Hippocampal formation (tissue), 2 donors: ENCODE data around the gene HDAC2.
"Not testable (repeated sequence)": the region's sequence is repeated elsewhere in the genome, so short reads cannot be mapped to it uniquely, and the experiment has no call there.

ENCODE experiments used
- DNase-seq, 2 donors: peaks; one replicate each; lab custom pipeline; 2025; lab: John Stamatoyannopoulos, UW

The HDAC2 gene

DNA sequence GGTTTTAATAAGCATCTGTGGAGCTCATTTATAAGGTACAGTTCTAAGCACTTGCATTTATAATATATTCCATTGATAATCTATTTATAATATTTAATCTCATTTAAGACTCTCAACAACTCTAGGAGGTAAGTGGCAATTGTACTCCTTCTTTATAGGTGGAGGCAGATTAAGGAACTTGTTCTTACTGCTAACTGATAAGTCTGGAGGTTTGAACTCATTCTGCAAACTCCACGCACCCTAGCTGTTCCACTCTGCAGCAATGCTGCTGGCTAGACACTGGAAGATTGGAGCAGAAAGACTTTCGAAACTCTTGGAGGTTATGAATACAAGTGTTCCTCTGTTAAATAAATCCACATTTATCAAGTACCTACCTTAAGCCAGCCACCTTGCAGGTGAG lies 793 bp upstream of the HDAC2 start:
- DNase-seq: peak in 1 of 2 donors; percentile 38

GRCh38 chr6:113969888-113970804 lies 802 bp downstream of the HDAC2 start:
- peak; percentile 15 to 16 for DNase-seq

DNA sequence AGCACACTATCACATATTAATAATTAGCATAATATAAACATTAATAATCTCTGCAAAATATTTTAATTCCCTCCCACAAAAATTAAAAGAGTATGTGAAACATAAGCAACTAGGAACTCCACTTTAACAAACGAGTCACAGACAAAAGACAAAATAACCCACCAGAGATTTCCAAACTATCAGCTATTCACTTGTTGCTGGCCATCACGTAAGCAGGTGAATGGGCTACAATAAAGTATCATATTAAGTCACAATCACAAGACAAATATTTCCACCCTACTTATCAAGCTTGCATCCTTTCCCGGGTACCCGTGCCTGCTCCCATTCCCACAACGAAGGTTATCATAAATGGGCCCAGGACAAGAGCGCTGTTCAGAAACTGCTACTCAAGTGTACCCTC lies 2.5 kb downstream of the HDAC2 start:
- DNase-seq: no peak

- no peak for DNase-seq
Measured at GRCh38 chr6:113967777-113968176, 3.2 kb downstream of the HDAC2 start.

- DNase-seq: no peak
Measured at GRCh38 chr6:113960795-113961194, 10.2 kb downstream of the HDAC2 start.

GRCh38 chr6:113959235-113959634 lies 11.7 kb downstream of the HDAC2 start:
- no peak for DNase-seq

DNA sequence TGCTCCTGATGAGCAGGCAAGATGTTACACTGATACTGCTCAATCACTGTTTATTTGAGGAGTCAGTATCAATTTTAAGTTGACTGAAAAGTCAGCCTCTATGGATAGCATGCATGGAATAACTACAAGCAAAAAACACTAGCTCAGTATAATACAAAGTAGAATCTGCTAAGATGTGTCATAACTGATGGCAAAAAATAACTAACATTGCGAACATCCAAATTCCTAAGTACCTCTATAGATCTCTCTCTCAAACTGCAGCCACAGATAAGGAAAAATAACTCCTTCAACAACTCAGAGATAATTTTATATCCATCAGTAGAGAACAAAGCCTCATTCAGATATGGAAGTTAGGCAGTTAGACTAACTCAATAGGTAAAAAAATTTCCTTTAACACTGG lies 16.3 kb downstream of the HDAC2 start:
- no peak for DNase-seq

GRCh38 chr6:113953346-113953745 lies 17.6 kb downstream of the HDAC2 start:
- DNase-seq: no peak

- DNase-seq: no peak
Measured at GRCh38 chr6:113949499-113949898, 21.4 kb downstream of the HDAC2 start.

- no peak for DNase-seq
Measured at GRCh38 chr6:113944701-113945100, 26.2 kb downstream of the HDAC2 start.

GRCh38 chr6:113939825-113940224 lies 31.1 kb downstream of the HDAC2 start:
- no peak for DNase-seq

- peak in 1 of 2 donors; percentile 61 for DNase-seq
Measured at GRCh38 chr6:113936093-113936934, 34.6 kb downstream of the HDAC2 start.

DNA sequence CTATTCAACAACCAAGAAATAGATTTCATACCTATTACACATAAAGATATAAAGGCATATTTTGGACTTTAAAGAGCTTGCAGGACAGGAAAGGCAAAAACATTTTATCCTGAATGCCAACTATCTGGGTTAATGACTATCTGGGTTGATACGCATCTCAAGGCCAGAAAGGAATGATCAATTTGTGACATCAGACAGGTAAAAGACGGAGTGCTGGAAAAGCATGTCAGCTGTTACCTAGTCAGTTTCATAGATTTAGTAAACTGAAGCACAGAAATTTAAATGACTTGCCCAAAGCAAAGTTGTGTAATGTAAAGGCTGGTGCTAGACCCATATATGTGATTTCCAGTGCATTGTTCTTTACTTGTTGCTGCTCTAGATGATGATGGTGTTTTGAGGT lies 36.8 kb downstream of the HDAC2 start:
- DNase-seq: no peak

GRCh38 chr6:113931907-113932306 lies 39.0 kb downstream of the HDAC2 start:
- not testable (repeated sequence) for DNase-seq

DNA sequence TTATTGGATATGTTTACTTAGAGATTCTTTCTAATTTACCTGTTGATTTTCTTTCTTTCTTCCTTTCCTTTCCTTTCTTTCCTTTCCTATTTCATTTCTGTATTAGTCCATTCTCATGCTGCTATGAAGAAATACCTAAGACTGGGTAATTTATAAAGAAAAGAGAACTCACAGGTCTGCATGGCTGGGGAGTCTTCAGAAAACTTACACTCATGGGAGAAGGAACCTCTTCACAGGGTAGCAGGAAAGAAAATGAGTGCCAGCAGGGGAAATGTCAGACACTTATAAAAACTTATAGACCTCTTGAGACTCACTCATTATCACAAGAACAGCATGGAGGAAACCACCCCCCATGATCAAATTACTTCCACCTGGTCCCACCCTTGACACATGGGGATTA lies 40.8 kb downstream of the HDAC2 start:
- no peak for DNase-seq

GRCh38 chr6:113927001-113927400 lies 43.9 kb downstream of the HDAC2 start:
- DNase-seq: no peak

- no peak for DNase-seq
Measured at GRCh38 chr6:113925378-113925777, 45.6 kb downstream of the HDAC2 start.

- DNase-seq: no peak
Measured at GRCh38 chr6:113924312-113924723, 46.6 kb downstream of the HDAC2 start.

- no peak for DNase-seq
Measured at GRCh38 chr6:113923526-113923925, 47.4 kb downstream of the HDAC2 start.

DNA sequence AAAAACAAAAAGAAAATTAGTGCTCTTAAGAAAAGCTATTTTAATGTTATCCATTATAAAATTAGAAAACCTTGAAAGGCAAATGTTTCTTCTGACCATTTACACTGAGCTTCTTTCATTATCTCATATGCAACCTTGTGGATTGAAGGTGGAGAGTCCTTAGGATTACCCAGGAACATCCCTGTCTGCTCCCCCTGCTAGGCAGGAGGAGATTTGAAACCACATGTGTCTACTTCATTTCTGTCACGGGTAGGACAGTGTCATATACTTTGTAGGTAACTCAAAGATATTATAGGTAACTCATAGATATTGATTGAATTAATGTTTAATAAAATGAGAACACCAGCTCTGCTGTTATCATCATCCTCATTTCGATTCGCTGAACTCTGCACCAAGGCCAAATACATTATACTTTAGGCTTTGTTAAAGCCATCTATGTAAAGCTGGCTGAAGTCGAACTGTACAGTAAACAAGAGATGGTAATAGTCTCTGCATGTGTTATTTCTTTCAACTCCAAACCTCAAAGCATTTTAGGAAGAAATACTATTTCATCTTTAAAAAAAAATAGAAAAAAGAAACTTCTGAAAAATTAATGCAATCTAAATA lies 49.5 kb downstream of the HDAC2 start:
- DNase-seq: no peak

GRCh38 chr6:113920663-113921267 lies 50.2 kb downstream of the HDAC2 start:
- no peak for DNase-seq

- DNase-seq: not testable (repeated sequence)
Measured at GRCh38 chr6:113910285-113910684, 60.7 kb downstream of the HDAC2 start.
